ENCODE measurements around the gene SLC43A2.
A peak's percentile ranks its signal among the peaks of the same experiment; 100 is the strongest.
"Not testable (repeated sequence)": the region's sequence is repeated elsewhere in the genome, so short reads cannot be mapped to it uniquely, and the experiment has no call there.

The SLC43A2 gene

DNA sequence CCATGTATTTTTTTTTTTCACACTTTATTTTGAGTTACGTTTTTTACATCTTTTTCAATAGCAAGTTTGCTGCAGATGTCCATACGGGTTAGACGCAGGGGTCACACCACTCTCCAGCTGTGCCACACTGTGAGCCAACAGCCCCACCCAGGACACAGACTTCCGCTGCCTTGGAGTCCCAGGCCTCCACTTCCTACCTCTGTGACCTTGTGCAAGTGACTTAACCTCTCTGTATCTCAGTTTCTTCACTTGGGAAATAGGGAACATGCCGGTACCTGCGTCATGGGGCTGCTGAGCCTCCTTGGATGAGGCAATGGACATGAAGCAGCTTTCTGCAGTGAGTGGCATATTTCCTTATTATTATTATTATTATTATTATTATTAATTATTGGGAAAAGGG is 62.8 kb downstream of the SLC43A2 start:
- H3K18ac ChIP-seq (ENCODE audit: low read length), result no peak overlapping the region

GRCh38 chr17:1563786-1564613 is 64.6 kb downstream of the SLC43A2 start:
- H2BK120ac ChIP-seq (ENCODE audit: low read depth, low read length), result peak overlapping the region; percentile 35
- H3K79me1 ChIP-seq (ENCODE audit: low read depth, low read length), result peaks cover 12% of the 10 kb centered on the region
- no peak overlapping the region for H3K14ac ChIP-seq (ENCODE audit: low read length)
- peak overlapping the region; percentile 89 for H3K4ac ChIP-seq (ENCODE audit: low read length)
- H4K91ac ChIP-seq (ENCODE audit: low read depth, low read length, poor library complexity), result no peak overlapping the region
- no peak overlapping the region for H3K27ac ChIP-seq (replicated peaks; ENCODE audit: low read length)
- H4K8ac ChIP-seq (ENCODE audit: low read depth, low read length), result peak overlapping the region; percentile 86
- H3K9ac ChIP-seq (ENCODE audit: low read depth, low read length, poor library complexity), result peak overlapping the region; percentile 21
- no peak overlapping the region for H2BK5ac ChIP-seq (ENCODE audit: low read length)
- peak overlapping the region in 1 of 2 donors; percentile 36 for H3K4me3 ChIP-seq (ENCODE audit: low read length in 2 of 2)
- H3K4me1 ChIP-seq (ENCODE audit: control insufficient read depth in 2 of 2, insufficient read depth in 1 of 2, low read depth in 1 of 2, low read length in 2 of 2), result peaks cover 19 to 22% of the 10 kb centered on the region in 2 donors
- H2AK5ac ChIP-seq (ENCODE audit: low read depth, low read length), result peak overlapping the region; percentile 93
- peaks cover 0 to 5% of the 10 kb centered on the region in 2 donors for H3K36me3 ChIP-seq (replicated peaks in 1 of 2; ENCODE audit: control insufficient read depth in 2 of 2, insufficient read depth in 2 of 2, low read length in 2 of 2)
- H3K18ac ChIP-seq (ENCODE audit: low read length), result peak overlapping the region; percentile 33
- no peaks in the 10 kb centered on the region for H3K27me3 ChIP-seq (ENCODE audit: control insufficient read depth in 3 of 3, insufficient read depth in 3 of 3, low read depth in 1 of 3, low read length in 3 of 3)
- peak overlapping the region; percentile 52 for H3K23ac ChIP-seq (ENCODE audit: low read depth, low read length, poor library complexity)
- H2BK15ac ChIP-seq (ENCODE audit: low read length), result peak overlapping the region; percentile 37
- no peaks in the 10 kb centered on the region for H3K9me3 ChIP-seq (replicated peaks in 1 of 2; ENCODE audit: control insufficient read depth in 2 of 2, insufficient read depth in 1 of 2, low read depth in 1 of 2, low read length in 2 of 2)
- DNase-seq (ENCODE audit: low spot score), result no peak
- H2BK12ac ChIP-seq (ENCODE audit: low read length), result peak overlapping the region; percentile 30
- no peak overlapping the region for H2AFZ ChIP-seq (ENCODE audit: low read length)
- no peak overlapping the region for H3K4me2 ChIP-seq (ENCODE audit: insufficient read depth, low read length, poor library complexity, severe bottlenecking)
- no CpG with 5 or more reads among the region's 19 CpGs for WGBS, 2 donors (ENCODE audit: extremely low coverage in 2 of 2, insufficient read length in 2 of 2, insufficient replicate concordance in 1 of 2)

More for the DNA sequence above, 62.8 kb downstream of the SLC43A2 start:
- Histone ChIP-seq H2BK12ac (ENCODE audit: low read length) (no peak overlapping the region), H4K8ac (ENCODE audit: low read depth, low read length) (no peak overlapping the region), H3K23ac (ENCODE audit: low read depth, low read length, poor library complexity) (no peak overlapping the region), H2AK5ac (ENCODE audit: low read depth, low read length) (no peak overlapping the region), H3K27ac (replicated peaks; ENCODE audit: low read length) (no peak overlapping the region), H3K9ac (ENCODE audit: low read depth, low read length, poor library complexity) (no peak overlapping the region), H3K4me3 (ENCODE audit: low read length in 2 of 2) (no peak overlapping the region), H2BK15ac (ENCODE audit: low read length) (no peak overlapping the region), H4K91ac (ENCODE audit: low read depth, low read length, poor library complexity) (no peak overlapping the region), H2BK120ac (ENCODE audit: low read depth, low read length) (no peak overlapping the region), H3K9me3 (replicated peaks in 1 of 2; ENCODE audit: control insufficient read depth in 2 of 2, insufficient read depth in 1 of 2, low read depth in 1 of 2, low read length in 2 of 2) (no peaks in the 10 kb centered on the region), H3K4me1 (ENCODE audit: control insufficient read depth in 2 of 2, insufficient read depth in 1 of 2, low read depth in 1 of 2, low read length in 2 of 2) (peaks cover 7% of the 10 kb centered on the region in 2 donors), H2AFZ (ENCODE audit: low read length) (no peak overlapping the region), H3K4ac (ENCODE audit: low read length) (no peak overlapping the region), H3K27me3 (ENCODE audit: control insufficient read depth in 3 of 3, insufficient read depth in 3 of 3, low read depth in 1 of 3, low read length in 3 of 3) (no peaks in the 10 kb centered on the region), H2BK5ac (ENCODE audit: low read length) (no peak overlapping the region), H3K4me2 (ENCODE audit: insufficient read depth, low read length, poor library complexity, severe bottlenecking) (no peak overlapping the region), H3K14ac (ENCODE audit: low read length) (no peak overlapping the region), H3K79me1 (ENCODE audit: low read depth, low read length) (peaks cover 6% of the 10 kb centered on the region), H3K36me3 (replicated peaks in 1 of 2; ENCODE audit: control insufficient read depth in 2 of 2, insufficient read depth in 2 of 2, low read length in 2 of 2) (no peaks in the 10 kb centered on the region)
- no CpG with 5 or more reads among the region's 6 CpGs for WGBS, 2 donors (ENCODE audit: extremely low coverage in 2 of 2, insufficient read length in 2 of 2, insufficient replicate concordance in 1 of 2)
- no peak for DNase-seq (ENCODE audit: low spot score)

DNA sequence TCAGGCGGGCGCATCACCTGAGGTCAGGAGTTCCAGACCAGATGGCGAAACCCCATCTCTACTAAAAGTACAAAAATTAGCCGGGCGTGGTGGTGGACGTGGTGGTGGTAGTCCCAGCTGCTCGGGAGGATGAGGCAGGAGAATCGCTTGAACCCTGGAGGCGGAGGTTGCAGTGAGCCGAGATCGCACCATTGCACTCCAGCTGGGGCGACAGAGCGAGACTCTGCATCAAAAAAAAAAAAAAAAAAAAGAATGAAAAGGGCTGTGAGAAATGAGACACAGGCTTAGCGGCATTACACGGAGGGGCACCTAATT is 65.2 kb downstream of the SLC43A2 start:
- not testable (repeated sequence) for H3K9ac ChIP-seq (ENCODE audit: low read depth, low read length, poor library complexity); H4K91ac ChIP-seq (ENCODE audit: low read depth, low read length, poor library complexity); H3K18ac ChIP-seq (ENCODE audit: low read length); H2AK5ac ChIP-seq (ENCODE audit: low read depth, low read length); H2AFZ ChIP-seq (ENCODE audit: low read length); H3K36me3 ChIP-seq (replicated peaks in 1 of 2; ENCODE audit: control insufficient read depth in 2 of 2, insufficient read depth in 2 of 2, low read length in 2 of 2); DNase-seq (ENCODE audit: low spot score); H2BK120ac ChIP-seq (ENCODE audit: low read depth, low read length); H2BK5ac ChIP-seq (ENCODE audit: low read length); H3K27me3 ChIP-seq (ENCODE audit: control insufficient read depth in 3 of 3, insufficient read depth in 3 of 3, low read depth in 1 of 3, low read length in 3 of 3); H3K4me3 ChIP-seq (ENCODE audit: low read length in 2 of 2); H3K14ac ChIP-seq (ENCODE audit: low read length); H3K9me3 ChIP-seq (replicated peaks in 1 of 2; ENCODE audit: control insufficient read depth in 2 of 2, insufficient read depth in 1 of 2, low read depth in 1 of 2, low read length in 2 of 2); H4K8ac ChIP-seq (ENCODE audit: low read depth, low read length); H2BK15ac ChIP-seq (ENCODE audit: low read length); H3K4ac ChIP-seq (ENCODE audit: low read length); H2BK12ac ChIP-seq (ENCODE audit: low read length); H3K4me2 ChIP-seq (ENCODE audit: insufficient read depth, low read length, poor library complexity, severe bottlenecking); H3K27ac ChIP-seq (replicated peaks; ENCODE audit: low read length)
- peak overlapping the region; percentile 0 for H3K23ac ChIP-seq (ENCODE audit: low read depth, low read length, poor library complexity)
- peaks cover 14% of the 10 kb centered on the region for H3K79me1 ChIP-seq (ENCODE audit: low read depth, low read length)
- no CpG with 5 or more reads among the region's 15 CpGs for WGBS, 2 donors (ENCODE audit: extremely low coverage in 2 of 2, insufficient read length in 2 of 2, insufficient replicate concordance in 1 of 2)
- peaks cover 19 to 24% of the 10 kb centered on the region in 2 donors for H3K4me1 ChIP-seq (ENCODE audit: control insufficient read depth in 2 of 2, insufficient read depth in 1 of 2, low read depth in 1 of 2, low read length in 2 of 2)

- H3K27ac ChIP-seq (replicated peaks; ENCODE audit: low read length), result peak overlapping the region; percentile 56
Measured at GRCh38 chr17:1562176-1562643, 66.4 kb downstream of the SLC43A2 start.

More at GRCh38 chr17:1562176-1562643, 66.4 kb downstream of the SLC43A2 start:
- Histone ChIP-seq H3K79me1 (ENCODE audit: low read depth, low read length) (peaks cover 14% of the 10 kb centered on the region), H3K14ac (ENCODE audit: low read length) (peak overlapping the region; percentile 31), H3K23ac (ENCODE audit: low read depth, low read length, poor library complexity) (peak overlapping the region; percentile 82), H2BK15ac (ENCODE audit: low read length) (peak overlapping the region; percentile 90), H3K4me2 (ENCODE audit: insufficient read depth, low read length, poor library complexity, severe bottlenecking) (peak overlapping the region; percentile 85), H4K8ac (ENCODE audit: low read depth, low read length) (no peak overlapping the region), H3K4me3 (ENCODE audit: low read length in 2 of 2) (peak overlapping the region; percentile 68 to 96), H3K27me3 (ENCODE audit: control insufficient read depth in 3 of 3, insufficient read depth in 3 of 3, low read depth in 1 of 3, low read length in 3 of 3) (no peaks in the 10 kb centered on the region), H3K9me3 (replicated peaks in 1 of 2; ENCODE audit: control insufficient read depth in 2 of 2, insufficient read depth in 1 of 2, low read depth in 1 of 2, low read length in 2 of 2) (no peaks in the 10 kb centered on the region), H2BK120ac (ENCODE audit: low read depth, low read length) (no peak overlapping the region), H2AK5ac (ENCODE audit: low read depth, low read length) (peak overlapping the region; percentile 41), H3K18ac (ENCODE audit: low read length) (peak overlapping the region; percentile 90), H3K9ac (ENCODE audit: low read depth, low read length, poor library complexity) (peak overlapping the region; percentile 98), H3K4ac (ENCODE audit: low read length) (no peak overlapping the region), H2AFZ (ENCODE audit: low read length) (peak overlapping the region; percentile 93), H2BK5ac (ENCODE audit: low read length) (peak overlapping the region; percentile 89), H4K91ac (ENCODE audit: low read depth, low read length, poor library complexity) (no peak overlapping the region), H2BK12ac (ENCODE audit: low read length) (no peak overlapping the region), H3K4me1 (ENCODE audit: control insufficient read depth in 2 of 2, insufficient read depth in 1 of 2, low read depth in 1 of 2, low read length in 2 of 2) (peaks cover 19 to 24% of the 10 kb centered on the region in 2 donors), H3K36me3 (replicated peaks in 1 of 2; ENCODE audit: control insufficient read depth in 2 of 2, insufficient read depth in 2 of 2, low read length in 2 of 2) (peaks cover 2 to 14% of the 10 kb centered on the region in 2 donors)
- no CpG with 5 or more reads among the region's 62 CpGs for WGBS, 2 donors (ENCODE audit: extremely low coverage in 2 of 2, insufficient read length in 2 of 2, insufficient replicate concordance in 1 of 2)
- no peak for DNase-seq (ENCODE audit: low spot score)
